C4-2B (cell line): ENCODE data around the gene DYRK1A.

Experiments
- ZFX ChIP-seq: fragments of 450-650 bp; IDR thresholded peaks from 2 replicates; pipeline ENCODE4 v1.6.1; 2017
- TF ChIP-seq, protein P1 (sequence below): fragments of 450-650 bp; conservative IDR thresholded peaks from 2 replicates; pipeline ENCODE4 v1.5.1; 2017; ENCODE audit warnings: mild to moderate bottlenecking

DNA sequence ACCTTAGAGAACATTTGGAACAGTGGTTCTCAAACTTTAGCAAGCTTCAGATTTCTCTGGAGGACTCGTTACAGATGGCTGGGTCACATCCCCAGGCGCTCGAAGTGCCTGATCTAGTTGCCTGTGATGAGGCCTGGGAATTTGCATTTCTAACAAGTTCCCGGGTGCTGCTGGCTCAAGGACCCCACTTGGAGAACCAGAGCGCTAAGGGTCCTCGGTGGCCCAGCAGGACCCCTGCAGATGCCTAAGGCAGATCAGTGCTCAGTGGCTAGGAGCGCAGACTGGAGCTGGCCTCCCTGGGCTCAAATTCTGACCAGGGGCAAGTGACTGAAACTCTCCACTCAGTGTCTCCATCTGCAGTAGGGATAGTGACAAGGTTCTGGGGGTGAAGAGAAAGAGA, 208.2 kb downstream of the DYRK1A start:
- TF ChIP-seq, protein P1, sequence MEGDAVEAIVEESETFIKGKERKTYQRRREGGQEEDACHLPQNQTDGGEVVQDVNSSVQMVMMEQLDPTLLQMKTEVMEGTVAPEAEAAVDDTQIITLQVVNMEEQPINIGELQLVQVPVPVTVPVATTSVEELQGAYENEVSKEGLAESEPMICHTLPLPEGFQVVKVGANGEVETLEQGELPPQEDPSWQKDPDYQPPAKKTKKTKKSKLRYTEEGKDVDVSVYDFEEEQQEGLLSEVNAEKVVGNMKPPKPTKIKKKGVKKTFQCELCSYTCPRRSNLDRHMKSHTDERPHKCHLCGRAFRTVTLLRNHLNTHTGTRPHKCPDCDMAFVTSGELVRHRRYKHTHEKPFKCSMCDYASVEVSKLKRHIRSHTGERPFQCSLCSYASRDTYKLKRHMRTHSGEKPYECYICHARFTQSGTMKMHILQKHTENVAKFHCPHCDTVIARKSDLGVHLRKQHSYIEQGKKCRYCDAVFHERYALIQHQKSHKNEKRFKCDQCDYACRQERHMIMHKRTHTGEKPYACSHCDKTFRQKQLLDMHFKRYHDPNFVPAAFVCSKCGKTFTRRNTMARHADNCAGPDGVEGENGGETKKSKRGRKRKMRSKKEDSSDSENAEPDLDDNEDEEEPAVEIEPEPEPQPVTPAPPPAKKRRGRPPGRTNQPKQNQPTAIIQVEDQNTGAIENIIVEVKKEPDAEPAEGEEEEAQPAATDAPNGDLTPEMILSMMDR = no peak
- no peak for TF ChIP-seq ZFX
